SK-N-SH treated with all-trans-retinoic acid at 6 μM for 48 hours (cell line): Measurements from ENCODE around the gene KCTD5.

ENCODE experiments used
- ATAC-seq: fragments of 200-7000 bp; cut with Tn5 transposase; 3 replicates; pipeline ENCODE4 v1.9.1; 2020; ENCODE audit warnings: mild to moderate bottlenecking, moderate library complexity
- ARNTL ChIP-seq: fragments of 450-650 bp; formaldehyde crosslinking; IDR thresholded peaks from 2 replicates; pipeline ENCODE4 v1.5.0; 2020; ENCODE audit warnings: low read depth, mild to moderate bottlenecking, moderate library complexity, borderline replicate concordance
- BACH2 ChIP-seq: fragments of 250-450 bp; sonication (Bioruptor Pico); IDR thresholded peaks from 2 replicates; pipeline ENCODE4 v1.9.0; 2021; ENCODE audit warnings: mild to moderate bottlenecking, borderline replicate concordance
- CREB5 ChIP-seq: fragments of 250-450 bp; sonication (Bioruptor Pico); IDR thresholded peaks from 2 replicates; pipeline ENCODE4 v1.5.1; 2020; ENCODE audit warnings: low read depth, mild to moderate bottlenecking, moderate library complexity
- CSDC2 ChIP-seq: fragments of 250-450 bp; sonication (Bioruptor Pico); IDR thresholded peaks from 2 replicates; pipeline ENCODE4 v1.5.0; 2020; ENCODE audit warnings: mild to moderate bottlenecking, moderate library complexity
- CSRNP3 ChIP-seq: fragments of 250-450 bp; sonication (Bioruptor Pico); IDR thresholded peaks from 2 replicates; pipeline ENCODE4 v1.5.1; 2021; ENCODE audit warnings: mild to moderate bottlenecking, moderate library complexity
- ESRRG ChIP-seq: fragments of 250-450 bp; sonication (Bioruptor Pico); IDR thresholded peaks from 2 replicates; pipeline ENCODE4 v1.6.1; 2021; ENCODE audit warnings: mild to moderate bottlenecking
- GLIS3 ChIP-seq: fragments of 250-450 bp; sonication (Bioruptor Pico); IDR thresholded peaks from 2 replicates; pipeline ENCODE4 v1.5.0; 2020; ENCODE audit warnings: mild to moderate bottlenecking, moderate library complexity
- ISL1 ChIP-seq: fragments of 250-450 bp; sonication (Bioruptor Pico); IDR thresholded peaks from 2 replicates; pipeline ENCODE4 v2.1.2; 2022; ENCODE audit warnings: mild to moderate bottlenecking, moderate library complexity
- OSR1 ChIP-seq: fragments of 250-450 bp; sonication (Bioruptor Pico); IDR thresholded peaks from 2 replicates; pipeline ENCODE4 v1.8.0; 2022; ENCODE audit warnings: moderate library complexity, mild to moderate bottlenecking, inconsistent platforms
- PATZ1 ChIP-seq: fragments of 250-450 bp; sonication (Bioruptor Pico); IDR thresholded peaks from 2 replicates; pipeline ENCODE4 v1.8.0; 2020; ENCODE audit warnings: mild to moderate bottlenecking, moderate library complexity, borderline replicate concordance
- POU6F1 ChIP-seq: fragments of 250-450 bp; sonication (Bioruptor Pico); IDR thresholded peaks from 2 replicates; pipeline ENCODE4 v1.8.0; 2021; ENCODE audit warnings: low read depth, mild to moderate bottlenecking, moderate library complexity, borderline replicate concordance
- PPARA ChIP-seq: fragments of 250-450 bp; sonication (Bioruptor Pico); IDR thresholded peaks from 2 replicates; pipeline ENCODE4 v1.5.0; 2020; ENCODE audit warnings: mild to moderate bottlenecking, borderline replicate concordance
- RARB ChIP-seq: fragments of 250-450 bp; sonication (Bioruptor Pico); IDR thresholded peaks from 2 replicates; pipeline ENCODE4 v1.8.0; 2021; ENCODE audit warnings: mild to moderate bottlenecking, moderate library complexity
- SNAI2 ChIP-seq: fragments of 250-450 bp; sonication (Bioruptor Pico); IDR thresholded peaks from 2 replicates; pipeline ENCODE4 v1.5.0; 2020; ENCODE audit warnings: mild to moderate bottlenecking, moderate library complexity
- TCF4 ChIP-seq: fragments of 250-450 bp; sonication (Bioruptor Pico); IDR thresholded peaks from 2 replicates; pipeline ENCODE4 v1.8.0; 2021; ENCODE audit warnings: mild to moderate bottlenecking, moderate library complexity, borderline replicate concordance
- TOX ChIP-seq: fragments of 250-450 bp; sonication (Bioruptor Pico); IDR thresholded peaks from 2 replicates; pipeline ENCODE4 v1.8.0; 2021; ENCODE audit warnings: mild to moderate bottlenecking, moderate library complexity, borderline replicate concordance
- TSHZ2 ChIP-seq: fragments of 250-450 bp; sonication (Bioruptor Pico); IDR thresholded peaks from 2 replicates; pipeline ENCODE4 v1.5.0; 2020; ENCODE audit warnings: mild to moderate bottlenecking, moderate library complexity
- ZC3H10 ChIP-seq: fragments of 250-450 bp; sonication (Bioruptor Pico); IDR thresholded peaks from 2 replicates; pipeline ENCODE4 v1.5.1; 2021; ENCODE audit warnings: mild to moderate bottlenecking, moderate library complexity
- ZFP3 ChIP-seq: fragments of 250-450 bp; sonication (Bioruptor Pico); IDR thresholded peaks from 2 replicates; pipeline ENCODE4 v1.5.0; 2020; ENCODE audit warnings: mild to moderate bottlenecking, moderate library complexity
- ZFP30 ChIP-seq: fragments of 450-650 bp; formaldehyde crosslinking; IDR thresholded peaks from 2 replicates; pipeline ENCODE4 v1.5.0; 2022; ENCODE audit warnings: mild to moderate bottlenecking, moderate library complexity
- ZNF565 ChIP-seq: fragments of 450-650 bp; formaldehyde crosslinking; conservative IDR thresholded peaks from 2 replicates; pipeline ENCODE4 v1.5.0; 2020; ENCODE audit warnings: low read depth, mild to moderate bottlenecking, moderate library complexity
- ZNF70 ChIP-seq: fragments of 450-650 bp; formaldehyde crosslinking; IDR thresholded peaks from 2 replicates; pipeline ENCODE4 v1.5.0; 2020; ENCODE audit warnings: mild to moderate bottlenecking, moderate library complexity
- ZNF8 ChIP-seq: fragments of 450-650 bp; formaldehyde crosslinking; IDR thresholded peaks from 2 replicates; pipeline ENCODE4 v1.5.0; 2020; ENCODE audit warnings: mild to moderate bottlenecking, moderate library complexity

The KCTD5 gene

GRCh38 chr16:2713523-2713922, 31.2 kb downstream of the KCTD5 start:
- TF ChIP-seq ZC3H10 (CRISPR knock-in tag) = no peak
- TF ChIP-seq PPARA (CRISPR knock-in tag) = no peak
- no peak for TF ChIP-seq TOX (CRISPR knock-in tag)
- TF ChIP-seq ARNTL = no peak
- TF ChIP-seq TCF4 (CRISPR knock-in tag) = no peak
- TF ChIP-seq RARB = no peak
- TF ChIP-seq GLIS3 = no peak
- TF ChIP-seq ESRRG = no peak
- ATAC-seq = no peak

- TF ChIP-seq ESRRG = no peak
- TF ChIP-seq PATZ1 = no peak
- no peak for TF ChIP-seq TSHZ2 (CRISPR knock-in tag)
- no peak for TF ChIP-seq CREB5
- no peak for TF ChIP-seq PPARA (CRISPR knock-in tag)
- TF ChIP-seq ZNF565 = no peak
- no peak for TF ChIP-seq ZC3H10 (CRISPR knock-in tag)
- TF ChIP-seq SNAI2 (CRISPR knock-in tag) = no peak
- TF ChIP-seq OSR1 = no peak
- no peak for TF ChIP-seq ZFP30 (CRISPR knock-in tag)
- TF ChIP-seq ARNTL = no peak
- TF ChIP-seq GLIS3 = no peak
- TF ChIP-seq ZNF8 (CRISPR knock-in tag) = no peak
- no peak for TF ChIP-seq ZNF70
- no peak for TF ChIP-seq POU6F1 (CRISPR knock-in tag)
- no peak for TF ChIP-seq ZFP3 (CRISPR knock-in tag)
- TF ChIP-seq TOX (CRISPR knock-in tag) = no peak
- no peak for TF ChIP-seq CSDC2 (CRISPR knock-in tag)
- TF ChIP-seq CSRNP3 = no peak
- ATAC-seq = no peak
Observed at GRCh38 chr16:2713985-2714774, 31.9 kb downstream of the KCTD5 start.

GRCh38 chr16:2715064-2715463, 32.7 kb downstream of the KCTD5 start:
- TF ChIP-seq BACH2 (CRISPR knock-in tag) (no peak), SNAI2 (CRISPR knock-in tag) (no peak), RARB (no peak), ZFP30 (CRISPR knock-in tag) (no peak), ZC3H10 (CRISPR knock-in tag) (no peak), OSR1 (no peak), ESRRG (no peak), CSRNP3 (no peak), ISL1 (CRISPR knock-in tag) (no peak), ZNF70 (no peak)
- no peak for ATAC-seq
